Karpas-422 (cell line): ENCODE measurements around the gene ARFGAP2. TPM values are rescaled to one million over a fixed set of nuclear protein-coding genes. Genes with fewer than 3 reads are reported as not detected.
"Not testable (repeated sequence)": the region's sequence is repeated elsewhere in the genome, so short reads cannot be mapped to it uniquely, and the experiment has no call there.

Experiments
- DNase-seq: peaks from one replicate; pipeline ENCODE4 v3.0.0-alpha.2; 2015
- H2AFZ ChIP-seq: fragments of 200-600 bp; sonication (generic); 2 replicates; pipeline ENCODE4 v1.6.1; 2014; ENCODE audit warnings: antibody characterized with exemption, low read length, mixed read lengths
- H3K27ac ChIP-seq: fragments of 200-600 bp; sonication (generic); 2 replicates; pipeline ENCODE4 v1.5.1; 2014; ENCODE audit warnings: mild to moderate bottlenecking, low read length, moderate library complexity
- H3K27me3 ChIP-seq: fragments of 200-600 bp; sonication (generic); 2 replicates; pipeline ENCODE4 v1.6.1; 2014; ENCODE audit warnings: low read length, mixed read lengths
- H3K36me3 ChIP-seq: fragments of 200-600 bp; sonication (generic); 2 replicates; pipeline ENCODE4 v1.6.1; 2014; ENCODE audit warnings: low read length, mixed read lengths; ENCODE audit not compliant: insufficient read depth
- H3K4me1 ChIP-seq: fragments of 200-600 bp; sonication (generic); 2 replicates; pipeline ENCODE4 v1.6.1; 2014; ENCODE audit warnings: mild to moderate bottlenecking, low read length, mixed read lengths
- H3K4me2 ChIP-seq: fragments of 200-600 bp; sonication (generic); 2 replicates; pipeline ENCODE4 v1.6.1; 2014; ENCODE audit warnings: low read length, low read depth, mild to moderate bottlenecking; ENCODE audit not compliant: poor library complexity, severe bottlenecking
- H3K4me3 ChIP-seq: fragments of 200-600 bp; sonication (generic); 2 replicates; pipeline ENCODE4 v1.5.1; 2014; ENCODE audit warnings: mild to moderate bottlenecking, antibody characterized with exemption, low read length, mixed read lengths
- H3K79me2 ChIP-seq: fragments of 200-600 bp; sonication (generic); 2 replicates; pipeline ENCODE4 v1.6.1; 2014; ENCODE audit warnings: mild to moderate bottlenecking, low read length, mixed read lengths
- H3K9ac ChIP-seq: fragments of 200-600 bp; sonication (generic); 2 replicates; pipeline ENCODE4 v1.6.0; 2014; ENCODE audit warnings: low read length
- H3K9me2 ChIP-seq: fragments of 200-600 bp; sonication (generic), shearing (Covaris generic); replicated peaks from 2 replicates; pipeline ENCODE4 v1.6.0; 2014; ENCODE audit warnings: mild to moderate bottlenecking, low read length, moderate library complexity; ENCODE audit not compliant: insufficient read depth
- H3K9me3 ChIP-seq: fragments of 300-700, 200-600 bp; sonication (generic); 2 replicates; pipeline ENCODE4 v1.6.1; 2014; ENCODE audit warnings: low read length, mixed read lengths
- H4K20me1 ChIP-seq: fragments of 200-600 bp; sonication (generic); 2 replicates; pipeline ENCODE4 v1.6.1; 2014; ENCODE audit warnings: mild to moderate bottlenecking, antibody characterized with exemption, low read length, low read depth; ENCODE audit not compliant: insufficient read depth
- total RNA-seq: library from RNA; depleted of rRNA; stranded (reverse); fragments of >200 nt; shearing (Covaris generic); gene quantifications from 2 replicates; pipeline ENCODE4 v1.2.3, GENCODE V29; 2014; ENCODE audit warnings: low replicate concordance

The ARFGAP2 gene
- total RNA-seq, 1 experiment from 2014 or later = 68.6 TPM

DNA sequence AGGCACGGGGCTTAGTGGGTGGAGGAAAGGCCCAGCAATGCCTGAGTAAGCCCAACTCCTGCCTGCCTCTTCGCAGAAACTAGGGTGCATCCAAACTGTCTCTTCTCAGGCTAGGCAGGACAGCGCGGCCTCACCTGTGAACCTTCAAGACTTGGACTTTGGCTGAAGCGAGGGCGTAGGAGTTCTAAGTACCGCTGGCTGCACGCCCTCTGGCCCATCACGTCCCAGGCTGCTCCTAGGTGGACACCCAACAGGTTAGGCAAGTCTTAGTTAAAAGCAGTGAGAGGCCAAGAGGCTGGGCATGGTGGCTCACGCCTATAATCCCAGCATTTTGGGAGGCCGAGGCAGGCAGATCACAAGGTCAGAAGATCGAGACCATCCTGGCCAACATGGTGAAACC is 36.3 kb upstream of the ARFGAP2 start:
- Histone ChIP-seq H4K20me1 (no peaks in the 10 kb centered on the region), H3K36me3 (no peaks in the 10 kb centered on the region), H3K27me3 (no peaks in the 10 kb centered on the region), H3K9ac (no peak overlapping the region), H3K79me2 (peaks cover 16% of the 10 kb centered on the region), H2AFZ (no peak overlapping the region), H3K4me1 (peaks cover 19% of the 10 kb centered on the region), H3K9me3 (no peaks in the 10 kb centered on the region), H3K4me3 (no peak overlapping the region), H3K9me2 (no peaks in the 10 kb centered on the region), H3K27ac (no peak overlapping the region), H3K4me2 (no peak overlapping the region)
- DNase-seq = no peak

DNA sequence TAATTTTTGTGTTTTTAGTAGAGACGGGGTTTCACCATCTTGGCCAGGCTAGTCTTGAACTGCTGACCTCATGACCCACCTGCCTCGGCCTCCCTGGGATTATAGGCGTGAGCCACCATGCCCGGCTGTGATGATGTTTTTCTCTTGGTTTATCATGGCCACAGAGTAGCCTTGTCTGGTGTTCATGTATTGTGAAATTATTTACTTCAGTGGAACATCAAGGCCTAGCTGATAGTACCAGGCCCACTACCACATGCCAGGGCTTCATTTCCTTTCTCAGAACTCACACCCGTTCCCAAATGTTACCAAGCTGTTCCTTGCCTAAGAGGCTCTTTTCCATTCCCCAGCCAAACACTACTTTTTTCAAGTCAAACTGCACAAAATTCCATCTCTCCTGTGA is 31.9 kb upstream of the ARFGAP2 start:
- Histone ChIP-seq H3K9me2 (no peaks in the 10 kb centered on the region), H3K9ac (no peak overlapping the region), H3K79me2 (no peaks in the 10 kb centered on the region), H3K4me3 (no peak overlapping the region), H3K9me3 (no peaks in the 10 kb centered on the region), H3K4me2 (no peak overlapping the region), H2AFZ (no peak overlapping the region), H3K27ac (no peak overlapping the region), H3K4me1 (no peaks in the 10 kb centered on the region), H4K20me1 (no peaks in the 10 kb centered on the region), H3K27me3 (no peaks in the 10 kb centered on the region), H3K36me3 (no peaks in the 10 kb centered on the region)
- DNase-seq = no peak

DNA sequence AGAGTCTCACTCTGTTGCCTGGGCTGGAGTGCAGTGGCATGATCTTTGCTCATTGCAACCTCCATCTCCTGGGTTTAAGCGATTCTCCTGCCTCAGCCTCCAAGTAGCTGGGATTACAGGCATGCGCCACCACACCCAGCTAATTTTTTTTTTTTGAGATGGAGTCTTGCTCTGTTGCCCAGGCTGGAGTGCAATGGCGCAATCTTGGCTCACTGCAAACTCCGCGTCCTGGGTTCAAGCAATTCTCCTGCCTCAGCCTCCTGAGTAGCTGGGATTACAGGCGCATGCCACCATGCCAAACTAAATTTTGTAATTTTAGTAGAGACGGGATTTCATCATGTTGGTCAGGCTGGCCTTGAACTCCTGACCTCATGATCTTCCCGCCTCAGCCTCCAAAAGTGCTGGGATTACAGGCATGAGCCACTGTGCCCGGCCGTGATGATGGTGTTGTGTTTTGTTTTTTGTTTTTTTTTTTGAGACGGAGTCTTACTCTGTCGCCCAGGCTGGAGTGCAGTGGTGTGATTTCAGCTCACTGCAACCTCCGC is 31.4 kb upstream of the ARFGAP2 start:
- not testable (repeated sequence) for H3K36me3 ChIP-seq, DNase-seq, H3K9me3 ChIP-seq, H3K27ac ChIP-seq, H3K9ac ChIP-seq, H3K4me3 ChIP-seq, H4K20me1 ChIP-seq, H3K4me1 ChIP-seq, H3K4me2 ChIP-seq, H3K79me2 ChIP-seq, H2AFZ ChIP-seq, H3K27me3 ChIP-seq, H3K9me2 ChIP-seq

DNA sequence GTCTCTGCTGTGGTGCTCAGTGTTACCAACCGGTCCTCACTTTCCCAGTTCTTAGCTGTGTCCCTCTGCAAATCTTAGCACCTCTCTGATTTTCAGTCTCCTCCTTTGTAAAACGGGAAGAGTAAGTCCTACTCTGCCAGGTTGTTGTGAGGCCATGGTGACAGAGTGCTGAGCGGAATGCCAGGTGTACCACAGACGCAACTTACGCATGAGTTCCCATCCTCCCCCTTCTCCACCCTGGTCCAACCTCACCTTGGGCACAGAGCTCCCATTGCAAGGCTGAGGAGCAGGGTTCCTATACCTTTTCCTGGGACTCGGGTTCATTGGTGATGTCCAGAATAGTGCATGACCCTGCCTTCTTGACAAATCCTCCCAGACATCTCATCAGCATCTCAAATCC is 30.8 kb upstream of the ARFGAP2 start:
- Histone ChIP-seq H2AFZ (no peak overlapping the region), H4K20me1 (no peaks in the 10 kb centered on the region), H3K79me2 (no peaks in the 10 kb centered on the region), H3K4me1 (no peaks in the 10 kb centered on the region), H3K27me3 (no peaks in the 10 kb centered on the region), H3K9me2 (no peaks in the 10 kb centered on the region), H3K36me3 (no peaks in the 10 kb centered on the region), H3K4me3 (no peak overlapping the region), H3K9me3 (no peaks in the 10 kb centered on the region), H3K27ac (no peak overlapping the region), H3K9ac (no peak overlapping the region), H3K4me2 (no peak overlapping the region)
- no peak for DNase-seq

DNA sequence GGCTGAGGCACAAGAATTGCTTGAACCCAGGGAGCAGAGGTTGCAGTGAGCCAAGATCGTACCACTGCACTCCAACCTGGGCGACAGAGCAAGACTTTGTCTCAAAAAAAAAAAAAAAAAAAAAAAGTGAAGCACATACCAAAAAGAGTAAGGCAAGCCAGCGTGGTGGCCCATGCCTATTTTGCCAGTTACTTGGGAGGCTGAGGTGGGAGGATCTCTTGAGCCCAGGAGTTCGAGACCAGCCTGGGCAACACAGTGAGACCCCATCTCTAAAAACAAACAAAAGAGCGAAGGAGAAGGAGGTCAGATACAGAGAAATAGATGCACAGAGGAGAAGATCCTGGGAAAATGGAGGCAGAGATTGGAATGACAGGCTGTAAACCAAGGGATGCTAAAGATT is 29.9 kb upstream of the ARFGAP2 start:
- H3K27me3 ChIP-seq = not testable (repeated sequence)

DNA sequence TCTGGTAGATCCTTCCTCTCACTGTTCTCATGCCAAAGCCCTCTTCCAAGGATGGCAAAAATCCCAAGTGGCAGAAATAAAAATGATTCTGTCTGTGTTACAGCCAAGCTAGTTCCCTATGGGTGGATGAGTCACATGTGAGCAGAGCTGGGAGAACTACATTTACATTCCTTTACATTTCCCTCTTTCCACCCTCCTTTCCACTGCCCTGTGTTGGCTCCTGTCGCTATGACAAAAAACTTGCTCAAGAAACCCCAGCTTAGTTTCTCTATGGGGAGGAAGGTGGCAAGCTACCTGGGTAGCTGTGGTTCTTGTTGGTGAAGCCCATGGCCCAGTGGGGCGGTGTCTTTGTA is 27.9 kb upstream of the ARFGAP2 start:
- Histone ChIP-seq H3K9me2 (no peaks in the 10 kb centered on the region), H3K4me2 (no peak overlapping the region), H3K9ac (no peak overlapping the region)

More for the DNA sequence above, 29.9 kb upstream of the ARFGAP2 start:
- not testable (repeated sequence) for H3K79me2 ChIP-seq, H2AFZ ChIP-seq, H3K36me3 ChIP-seq, H3K27ac ChIP-seq, H3K9me2 ChIP-seq, H4K20me1 ChIP-seq, DNase-seq, H3K9ac ChIP-seq, H3K4me3 ChIP-seq, H3K9me3 ChIP-seq, H3K4me2 ChIP-seq, H3K4me1 ChIP-seq

DNA sequence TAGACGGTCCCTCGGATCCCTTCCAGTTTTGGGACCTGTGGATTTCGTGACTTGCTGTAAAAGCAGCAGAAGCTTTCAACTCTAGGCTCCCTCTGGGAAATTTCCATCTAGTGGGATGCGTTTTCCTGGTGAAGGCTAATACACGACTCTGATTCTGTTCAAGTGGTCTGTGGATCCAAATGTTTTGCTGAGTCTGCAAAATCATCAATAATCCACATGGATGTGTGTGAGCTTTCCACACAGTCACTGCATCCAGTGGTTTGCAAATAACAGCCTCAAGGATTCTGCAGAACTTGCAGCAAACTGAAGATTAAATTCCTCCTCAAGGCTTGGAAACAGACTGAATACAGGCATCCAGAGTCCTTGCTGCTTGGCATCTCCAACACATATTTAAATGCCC is 25.9 kb upstream of the ARFGAP2 start:
- Histone ChIP-seq H3K9ac (no peak overlapping the region), H4K20me1 (no peaks in the 10 kb centered on the region), H3K36me3 (no peaks in the 10 kb centered on the region), H3K27ac (no peak overlapping the region), H3K4me2 (no peak overlapping the region), H3K79me2 (no peaks in the 10 kb centered on the region), H3K27me3 (no peaks in the 10 kb centered on the region), H2AFZ (no peak overlapping the region), H3K9me3 (no peaks in the 10 kb centered on the region), H3K4me3 (no peak overlapping the region), H3K9me2 (no peaks in the 10 kb centered on the region), H3K4me1 (no peaks in the 10 kb centered on the region)
- DNase-seq = no peak

More for the DNA sequence above, 27.9 kb upstream of the ARFGAP2 start:
- Histone ChIP-seq H3K27ac (no peak overlapping the region), H2AFZ (no peak overlapping the region), H3K36me3 (no peaks in the 10 kb centered on the region), H3K79me2 (no peaks in the 10 kb centered on the region), H3K9me3 (no peaks in the 10 kb centered on the region), H4K20me1 (no peaks in the 10 kb centered on the region), H3K4me3 (no peak overlapping the region), H3K4me1 (no peaks in the 10 kb centered on the region), H3K27me3 (no peaks in the 10 kb centered on the region)
- DNase-seq = no peak

DNA sequence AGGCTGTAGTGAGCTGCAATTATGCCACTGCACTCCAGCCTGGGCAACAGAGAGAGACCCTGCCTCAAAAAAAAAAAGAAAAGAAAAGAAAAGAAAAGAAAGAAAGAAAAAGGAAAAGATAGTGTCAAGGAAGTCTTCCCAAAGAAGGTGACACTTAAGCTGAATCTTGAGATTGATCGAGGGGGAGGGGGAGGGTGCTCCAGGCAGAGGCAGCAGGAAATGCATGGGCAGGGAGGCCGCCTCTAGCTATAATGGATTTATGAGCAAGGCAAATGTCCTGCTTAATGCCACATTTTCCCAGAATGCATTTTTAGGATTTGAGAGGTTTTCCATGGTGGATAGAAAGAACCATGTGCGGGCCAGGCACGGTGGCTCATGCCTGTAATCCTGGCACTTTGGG is 24.3 kb upstream of the ARFGAP2 start:
- Histone ChIP-seq H3K27me3 (no peaks in the 10 kb centered on the region), H3K4me1 (no peaks in the 10 kb centered on the region), H3K9me2 (no peaks in the 10 kb centered on the region), H4K20me1 (no peaks in the 10 kb centered on the region), H3K9me3 (no peaks in the 10 kb centered on the region), H2AFZ (no peak overlapping the region), H3K79me2 (no peaks in the 10 kb centered on the region), H3K36me3 (no peaks in the 10 kb centered on the region), H3K4me2 (no peak overlapping the region), H3K27ac (no peak overlapping the region), H3K9ac (no peak overlapping the region), H3K4me3 (no peak overlapping the region)
- DNase-seq = no peak

DNA sequence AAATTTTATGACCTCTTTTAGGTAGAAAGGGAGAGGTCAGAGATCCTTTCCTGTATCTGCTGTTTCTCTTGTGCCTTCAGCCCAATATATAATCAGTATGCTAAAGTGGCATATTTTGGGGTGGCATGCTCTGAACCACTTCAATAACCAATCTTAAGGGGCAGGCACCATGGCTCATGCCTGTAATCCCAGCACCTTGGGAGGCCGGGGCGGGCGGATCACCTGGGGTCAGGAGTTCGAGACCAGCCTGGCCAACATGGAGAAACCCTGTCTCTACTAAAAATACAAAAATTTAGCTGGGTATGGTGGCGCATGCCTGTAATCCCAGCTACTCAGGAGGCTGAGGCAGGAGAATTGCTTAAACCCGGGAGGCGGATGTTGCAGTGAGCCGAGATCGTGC is 21.5 kb upstream of the ARFGAP2 start:
- not testable (repeated sequence) for H3K9me3 ChIP-seq

More for the DNA sequence above, 21.5 kb upstream of the ARFGAP2 start:
- H3K9me2 ChIP-seq, H4K20me1 ChIP-seq, H3K9ac ChIP-seq, H3K4me2 ChIP-seq, H3K79me2 ChIP-seq, H2AFZ ChIP-seq, DNase-seq, H3K4me1 ChIP-seq, H3K4me3 ChIP-seq, H3K27me3 ChIP-seq, H3K27ac ChIP-seq, H3K36me3 ChIP-seq: not testable (repeated sequence)
